GM12878 (cell line): ENCODE data around the gene VPS26B. TPM values are rescaled to one million over a fixed set of nuclear protein-coding genes. Genes with fewer than 3 reads are reported as not detected.

Experiments used
- ATAC-seq: fragments of 200-7000 bp; cut with Tn5 transposase; 3 replicates; pipeline ENCODE4 v1.9.1; 2020; ENCODE audit warnings: mild to moderate bottlenecking, moderate library complexity
- BruUV-seq: library from RNA; stranded (reverse); fragments of 400-500 nt; replicated peaks from 2 replicates; lab custom pipeline; 2021; lab: Mats Ljungman, UMichigan
- CTCF ChIA-PET: fragments of 300-600 bp; sonication (Branson Sonifier 250); formaldehyde crosslinking; extraction: SDS; loops from one replicate; lab custom pipeline; 2021; ENCODE audit warnings: inconsistent platforms; lab: Yijun Ruan, JAX
- POLR2A ChIA-PET: fragments of 350-600 bp; formaldehyde crosslinking; extraction: SDS; loops from one replicate; lab custom pipeline; 2021; ENCODE audit warnings: inconsistent platforms; lab: Charles Lee
- RAD21 ChIA-PET: fragments of 300-600 bp; sonication (Branson Sonifier 250); formaldehyde crosslinking; loops from one replicate; lab custom pipeline; 2023; ENCODE audit warnings: antibody characterized with exemption; ENCODE audit not compliant: unreplicated experiment; lab: Charles Lee
- SMC1A ChIA-PET: fragments of 300-600 bp; sonication (Branson Sonifier 250); formaldehyde crosslinking; loops from one replicate; lab custom pipeline; 2023; ENCODE audit not compliant: unreplicated experiment, uncharacterized antibody; lab: Charles Lee
- DNase-seq: peaks from one replicate; pipeline ENCODE4 v3.0.0-alpha.2; 2011; ENCODE audit warnings: low read depth, low spot score
- FAIRE-seq: peaks from 3 replicates; lab custom pipeline; 2011; peaks lifted over from hg19 to GRCh38; lab: Jason Lieb, UNC
- H2AFZ ChIP-seq: 2 replicates; pipeline ENCODE4 v1.6.0; 2011; ENCODE audit warnings: low read depth, low read length, control low read depth; ENCODE audit not compliant: control insufficient read depth
- H3K27ac ChIP-seq: 2 replicates; pipeline ENCODE4 v1.5.1; 2011; ENCODE audit warnings: control low read depth; ENCODE audit not compliant: control insufficient read depth, insufficient read depth
- H3K27me3 ChIP-seq, 2 experiments: replicated peaks in 1 of 2; 2 replicates each; pipeline versions ENCODE4 v1.6.0 to v1.6.1; 2011; ENCODE audit warnings: low read length in 1 of 2; ENCODE audit not compliant: control insufficient read depth in 2 of 2, insufficient read depth in 2 of 2
- H3K36me3 ChIP-seq, 2 experiments: 2 replicates each; pipeline ENCODE4 v1.5.1; 2011; ENCODE audit warnings: low read length in 1 of 2; ENCODE audit not compliant: control insufficient read depth in 2 of 2, insufficient read depth in 2 of 2
- H3K4me1 ChIP-seq: 2 replicates; pipeline ENCODE4 v1.6.1; 2011; ENCODE audit warnings: mild to moderate bottlenecking, low read length, moderate library complexity, mixed read lengths; ENCODE audit not compliant: control insufficient read depth, insufficient read depth
- H3K4me2 ChIP-seq: 2 replicates; pipeline ENCODE4 v1.6.0; 2011; ENCODE audit warnings: control low read depth; ENCODE audit not compliant: control insufficient read depth, insufficient read depth
- H3K4me3 ChIP-seq: fragments of 200-600 bp; sonication (generic); 2 replicates; pipeline ENCODE4 v1.5.1; 2016
- H3K79me2 ChIP-seq: 2 replicates; pipeline ENCODE4 v1.6.0; 2011; ENCODE audit warnings: low read length; ENCODE audit not compliant: control insufficient read depth, insufficient read depth
- H3K9ac ChIP-seq: 2 replicates; pipeline ENCODE4 v1.8.0; 2011; ENCODE audit warnings: low read length, control low read depth, mixed read lengths; ENCODE audit not compliant: control insufficient read depth, insufficient read depth
- H3K9me3 ChIP-seq: replicated peaks from 3 replicates; pipeline ENCODE4 v1.5.1; 2011; ENCODE audit warnings: mild to moderate bottlenecking, low read length; ENCODE audit not compliant: control insufficient read depth, insufficient read depth
- H4K20me1 ChIP-seq: 2 replicates; pipeline ENCODE4 v1.6.0; 2011; ENCODE audit not compliant: control insufficient read depth, insufficient read depth
- EP300 ChIP-seq, 2 experiments: fragments of 150-350 bp in 1 of 2; IDR thresholded peaks; 2 replicates each; pipeline ENCODE4 v1.6.1; 2011 to 2012; ENCODE audit warnings: low read depth in 2 of 2, low read length in 2 of 2, borderline replicate concordance in 1 of 2, improper control_type of control experiment in 1 of 2, inconsistent platforms in 1 of 2; ENCODE audit not compliant: control insufficient read depth in 1 of 2
- EZH2 ChIP-seq: IDR thresholded peaks from 2 replicates; pipeline ENCODE4 v1.6.1; 2012; ENCODE audit warnings: low read depth, mild to moderate bottlenecking, control low read depth, inconsistent platforms, low read length, borderline replicate concordance; ENCODE audit not compliant: control insufficient read depth
- GABPA ChIP-seq: IDR thresholded peaks from 2 replicates; pipeline ENCODE4 v1.6.1; 2014; ENCODE audit warnings: antibody characterized with exemption, low read depth, mild to moderate bottlenecking, inconsistent platforms
- IRF4 ChIP-seq: IDR thresholded peaks from 2 replicates; pipeline ENCODE4 v1.6.1; 2011; ENCODE audit warnings: low read depth, low read length
- IRF5 ChIP-seq: fragments of 450-650 bp; IDR thresholded peaks from 2 replicates; pipeline ENCODE4 v1.6.1; 2017; ENCODE audit warnings: borderline replicate concordance
- MEF2B ChIP-seq: fragments of 450-650 bp; IDR thresholded peaks from 2 replicates; pipeline ENCODE4 v1.6.1; 2018; ENCODE audit warnings: mild to moderate bottlenecking, moderate library complexity; ENCODE audit not compliant: partially characterized antibody, poor library complexity, severe bottlenecking
- NBN ChIP-seq: fragments of 450-650 bp; IDR thresholded peaks from 2 replicates; pipeline ENCODE4 v1.6.1; 2016
- PML ChIP-seq: IDR thresholded peaks from 2 replicates; pipeline ENCODE4 v1.6.1; 2012; ENCODE audit warnings: low read length, inconsistent platforms
- RCOR1 ChIP-seq: conservative IDR thresholded peaks from 2 replicates; pipeline ENCODE4 v1.6.1; 2012; ENCODE audit warnings: low read depth, low read length, improper control_type of control experiment
- WRNIP1 ChIP-seq: IDR thresholded peaks from 2 replicates; pipeline ENCODE4 v1.6.1; 2011; ENCODE audit warnings: low read depth, low read length, improper control_type of control experiment, borderline replicate concordance
- ZNF24 ChIP-seq: fragments of 450-650 bp; IDR thresholded peaks from 2 replicates; pipeline ENCODE4 v1.6.1; 2017; ENCODE audit warnings: antibody characterized with exemption, mild to moderate bottlenecking
- ZNF622 ChIP-seq: fragments of 450-650 bp; IDR thresholded peaks from 2 replicates; pipeline ENCODE4 v1.6.1; 2017; ENCODE audit warnings: mild to moderate bottlenecking, inconsistent platforms
- WGBS: methylation state at CpG from one replicate; pipeline ENCODE4 v1.1.6; 2016; ENCODE audit warnings: low lambda C conversion rate; ENCODE audit not compliant: insufficient replicate concordance, insufficient coverage; ENCODE audit errors: missing lambda C conversion rate; 5-methylcytosine and 5-hydroxymethylcytosine counted together
- in situ Hi-C: fragments of 300-500 bp; cut with MboI; formaldehyde crosslinking; loops from 9 replicates; pipeline ENCODE4 v1.14.3; 2018; ENCODE audit warnings: mixed read lengths
- intact Hi-C: fragments of 100-400 bp; cut with micrococcal nuclease; formaldehyde crosslinking; loops from one replicate; pipeline ENCODE4 v1.14.2; 2022; ENCODE audit not compliant: unreplicated experiment
- polyA plus RNA-seq, 11 experiments: library from polyadenylated mRNA; depleted of rRNA in 4 of 11; unstranded in 6 of 11; stranded (reverse) in 5 of 11; fragments of >200 nt; fragmentation: Nextera tagmentation in 4 of 11; fragmentation: Illumina TruSeq in 1 of 11; extraction: Ambion mirVana in 4 of 11; extraction: Trizol in 1 of 11; gene quantifications; 1 replicate in 1 of 11; 2 replicates in 10 of 11; pipeline versions ENCODE4 v1.2.1 to v1.2.3, GENCODE V29; 2011 to 2016; ENCODE audit warnings: inconsistent platforms in 2 of 11, missing spikeins in 2 of 11, low read depth in 1 of 11
- total RNA-seq, 4 experiments: library from RNA; depleted of rRNA in 3 of 4; stranded (reverse); fragments of >200 nt in 3 of 4; fragmentation: Illumina TruSeq in 1 of 4; extraction: Trizol in 1 of 4; gene quantifications; 2 replicates each; pipeline versions ENCODE4 v1.2.1 to v1.2.3, GENCODE V29; 2013 to 2021
- TF ChIP-seq, protein P1 (sequence below): IDR thresholded peaks from 2 replicates; pipeline ENCODE4 v1.6.1; 2012; ENCODE audit warnings: improper control_type of control experiment, low read depth, low read length; ENCODE audit not compliant: insufficient replicate concordance
- TF ChIP-seq, protein P2 (sequence below): fragments of 450-650 bp; formaldehyde crosslinking; IDR thresholded peaks from 2 replicates; pipeline ENCODE4 v1.5.0; 2022; ENCODE audit warnings: mild to moderate bottlenecking, missing genetic modification characterization

VPS26B gene
- total and polyA plus RNA-seq, 10 of the 15 experiments (the other 5 are each of a cell fraction or from before 2014, with no cell fraction given): 1.6 to 26.9 (median 13.3) TPM

DNA sequence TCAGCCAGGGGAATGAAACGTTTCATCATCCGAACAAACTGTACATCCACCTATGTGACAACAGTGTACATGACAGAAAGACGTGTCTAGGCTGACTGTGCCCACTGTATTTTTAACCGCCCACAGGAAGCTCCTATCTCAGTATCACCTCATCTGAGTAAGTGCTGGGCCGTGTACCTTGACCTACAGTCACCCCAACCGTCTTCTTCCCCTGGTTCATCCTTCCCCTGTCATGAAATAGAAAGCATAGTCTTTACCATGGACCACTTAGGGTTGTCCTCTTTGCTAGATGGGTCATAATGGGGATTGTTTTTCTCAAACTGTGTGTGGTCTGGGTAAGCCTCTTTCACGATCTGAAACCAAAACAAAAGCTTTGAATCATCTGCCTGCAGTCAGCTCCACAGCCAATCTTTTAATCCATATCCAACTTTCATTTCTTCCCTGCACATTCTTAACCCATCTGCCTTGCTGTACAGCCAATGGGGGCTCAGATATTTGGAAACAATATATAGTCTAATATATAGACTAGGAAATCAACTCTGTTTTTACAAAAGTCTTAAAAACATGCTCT is 24.5 kb downstream of the VPS26B start:
- ATAC-seq (no peak), FAIRE-seq (no peak), DNase-seq (no peak)
- H3K9ac ChIP-seq: no peak overlapping the region
- ChIA-PET RAD21 (interaction anchor here (1.0 kb wide), 1 partner anchor 61 kb away, joined by 3 read pairs; no protein-coding TSS in a partner anchor), SMC1A (interaction anchor here (0.6 to 1.8 kb wide), 2 partner anchors 37 to 241 kb away, joined by 4 read pairs; no protein-coding TSS in a partner anchor), POLR2A (interaction anchor here (1.2 kb wide), 1 partner anchor 12 kb away, joined by 3 read pairs; no protein-coding TSS in a partner anchor), CTCF (interaction anchor here (2.3 kb wide), 1 partner anchor 41 kb away, joined by 8 read pairs; no protein-coding TSS in a partner anchor)
- peaks cover 6% of the 10 kb centered on the region for H3K79me2 ChIP-seq
- whole genome bisulfite sequencing: 53% methylated on average over 7 of the region's 7 CpGs
- BruUV-seq: no TSS peak
- H3K27me3 ChIP-seq: no peaks in the 10 kb centered on the region
- no peak overlapping the region for H3K4me3 ChIP-seq
- no peaks in the 10 kb centered on the region for H3K4me1 ChIP-seq
- no peaks in the 10 kb centered on the region for H4K20me1 ChIP-seq
- H3K9me3 ChIP-seq: no peaks in the 10 kb centered on the region
- intact Hi-C loops: no loop called here
- no peak overlapping the region for H2AFZ ChIP-seq
- peaks cover 9 to 14% of the 10 kb centered on the region in 2 experiments for H3K36me3 ChIP-seq
- H3K27ac ChIP-seq: no peak overlapping the region
- H3K4me2 ChIP-seq: no peak overlapping the region
- in situ Hi-C loops: no loop called here
- TF ChIP-seq ZNF622: no peak
- TF ChIP-seq WRNIP1: no peak
- TF ChIP-seq, protein P1, sequence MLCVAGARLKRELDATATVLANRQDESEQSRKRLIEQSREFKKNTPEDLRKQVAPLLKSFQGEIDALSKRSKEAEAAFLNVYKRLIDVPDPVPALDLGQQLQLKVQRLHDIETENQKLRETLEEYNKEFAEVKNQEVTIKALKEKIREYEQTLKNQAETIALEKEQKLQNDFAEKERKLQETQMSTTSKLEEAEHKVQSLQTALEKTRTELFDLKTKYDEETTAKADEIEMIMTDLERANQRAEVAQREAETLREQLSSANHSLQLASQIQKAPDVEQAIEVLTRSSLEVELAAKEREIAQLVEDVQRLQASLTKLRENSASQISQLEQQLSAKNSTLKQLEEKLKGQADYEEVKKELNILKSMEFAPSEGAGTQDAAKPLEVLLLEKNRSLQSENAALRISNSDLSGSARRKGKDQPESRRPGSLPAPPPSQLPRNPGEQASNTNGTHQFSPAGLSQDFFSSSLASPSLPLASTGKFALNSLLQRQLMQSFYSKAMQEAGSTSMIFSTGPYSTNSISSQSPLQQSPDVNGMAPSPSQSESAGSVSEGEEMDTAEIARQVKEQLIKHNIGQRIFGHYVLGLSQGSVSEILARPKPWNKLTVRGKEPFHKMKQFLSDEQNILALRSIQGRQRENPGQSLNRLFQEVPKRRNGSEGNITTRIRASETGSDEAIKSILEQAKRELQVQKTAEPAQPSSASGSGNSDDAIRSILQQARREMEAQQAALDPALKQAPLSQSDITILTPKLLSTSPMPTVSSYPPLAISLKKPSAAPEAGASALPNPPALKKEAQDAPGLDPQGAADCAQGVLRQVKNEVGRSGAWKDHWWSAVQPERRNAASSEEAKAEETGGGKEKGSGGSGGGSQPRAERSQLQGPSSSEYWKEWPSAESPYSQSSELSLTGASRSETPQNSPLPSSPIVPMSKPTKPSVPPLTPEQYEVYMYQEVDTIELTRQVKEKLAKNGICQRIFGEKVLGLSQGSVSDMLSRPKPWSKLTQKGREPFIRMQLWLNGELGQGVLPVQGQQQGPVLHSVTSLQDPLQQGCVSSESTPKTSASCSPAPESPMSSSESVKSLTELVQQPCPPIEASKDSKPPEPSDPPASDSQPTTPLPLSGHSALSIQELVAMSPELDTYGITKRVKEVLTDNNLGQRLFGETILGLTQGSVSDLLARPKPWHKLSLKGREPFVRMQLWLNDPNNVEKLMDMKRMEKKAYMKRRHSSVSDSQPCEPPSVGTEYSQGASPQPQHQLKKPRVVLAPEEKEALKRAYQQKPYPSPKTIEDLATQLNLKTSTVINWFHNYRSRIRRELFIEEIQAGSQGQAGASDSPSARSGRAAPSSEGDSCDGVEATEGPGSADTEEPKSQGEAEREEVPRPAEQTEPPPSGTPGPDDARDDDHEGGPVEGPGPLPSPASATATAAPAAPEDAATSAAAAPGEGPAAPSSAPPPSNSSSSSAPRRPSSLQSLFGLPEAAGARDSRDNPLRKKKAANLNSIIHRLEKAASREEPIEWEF: no peak
- no peak for TF ChIP-seq IRF5
- no peak for TF ChIP-seq IRF4
- no peak for TF ChIP-seq GABPA
- TF ChIP-seq, protein P2, sequence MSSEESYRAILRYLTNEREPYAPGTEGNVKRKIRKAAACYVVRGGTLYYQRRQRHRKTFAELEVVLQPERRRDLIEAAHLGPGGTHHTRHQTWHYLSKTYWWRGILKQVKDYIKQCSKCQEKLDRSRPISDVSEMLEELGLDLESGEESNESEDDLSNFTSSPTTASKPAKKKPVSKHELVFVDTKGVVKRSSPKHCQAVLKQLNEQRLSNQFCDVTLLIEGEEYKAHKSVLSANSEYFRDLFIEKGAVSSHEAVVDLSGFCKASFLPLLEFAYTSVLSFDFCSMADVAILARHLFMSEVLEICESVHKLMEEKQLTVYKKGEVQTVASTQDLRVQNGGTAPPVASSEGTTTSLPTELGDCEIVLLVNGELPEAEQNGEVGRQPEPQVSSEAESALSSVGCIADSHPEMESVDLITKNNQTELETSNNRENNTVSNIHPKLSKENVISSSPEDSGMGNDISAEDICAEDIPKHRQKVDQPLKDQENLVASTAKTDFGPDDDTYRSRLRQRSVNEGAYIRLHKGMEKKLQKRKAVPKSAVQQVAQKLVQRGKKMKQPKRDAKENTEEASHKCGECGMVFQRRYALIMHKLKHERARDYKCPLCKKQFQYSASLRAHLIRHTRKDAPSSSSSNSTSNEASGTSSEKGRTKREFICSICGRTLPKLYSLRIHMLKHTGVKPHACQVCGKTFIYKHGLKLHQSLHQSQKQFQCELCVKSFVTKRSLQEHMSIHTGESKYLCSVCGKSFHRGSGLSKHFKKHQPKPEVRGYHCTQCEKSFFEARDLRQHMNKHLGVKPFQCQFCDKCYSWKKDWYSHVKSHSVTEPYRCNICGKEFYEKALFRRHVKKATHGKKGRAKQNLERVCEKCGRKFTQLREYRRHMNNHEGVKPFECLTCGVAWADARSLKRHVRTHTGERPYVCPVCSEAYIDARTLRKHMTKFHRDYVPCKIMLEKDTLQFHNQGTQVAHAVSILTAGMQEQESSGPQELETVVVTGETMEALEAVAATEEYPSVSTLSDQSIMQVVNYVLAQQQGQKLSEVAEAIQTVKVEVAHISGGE: no peak
- TF ChIP-seq EP300 (IDR thresholded peaks at IDR 0.05; ENCODE audit: borderline replicate concordance in 1 of 2, control insufficient read depth in 1 of 2, low read depth in 2 of 2, low read length in 2 of 2): no peak
- no peak for TF ChIP-seq EZH2
- no peak for TF ChIP-seq RCOR1
- TF ChIP-seq NBN: no peak
- no peak for TF ChIP-seq ZNF24
- no peak for TF ChIP-seq PML
- no peak for TF ChIP-seq MEF2B
